Activated CD4-positive, alpha-beta T cell treated with anti-CD3 and anti-CD28 coated beads, Interleukin-2, amount 50 U/mL, for 48 hours (primary cell): ENCODE data around the gene TTLL11.

ENCODE experiments used
- DNase-seq, 2 experiments: peaks; one replicate each; pipeline ENCODE4 v3.0.0-alpha.2; 2020

The TTLL11 gene

GRCh38 chr9:121871431-121872025 is 221.6 kb downstream of the TTLL11 start:
- no peak for DNase-seq

DNA sequence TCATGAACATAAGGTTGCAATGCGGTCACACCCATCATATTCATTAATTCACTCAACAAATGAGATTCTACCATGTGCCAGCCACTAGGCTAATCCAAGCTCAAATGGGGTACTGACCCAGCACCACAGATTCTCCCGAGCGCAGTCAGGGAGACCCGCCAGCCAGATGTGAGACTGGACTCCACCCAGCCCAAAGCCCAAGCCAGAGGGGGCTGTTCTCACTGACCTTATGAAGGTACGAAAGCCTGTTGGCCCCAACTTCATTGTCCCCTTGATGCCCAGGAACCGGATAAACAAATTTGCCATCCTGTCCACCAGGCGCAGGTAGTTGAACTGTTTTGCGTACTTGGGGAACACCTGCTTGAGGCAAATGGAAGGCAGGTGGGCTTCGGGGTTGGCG is 222.8 kb downstream of the TTLL11 start:
- DNase-seq: no peak

DNA sequence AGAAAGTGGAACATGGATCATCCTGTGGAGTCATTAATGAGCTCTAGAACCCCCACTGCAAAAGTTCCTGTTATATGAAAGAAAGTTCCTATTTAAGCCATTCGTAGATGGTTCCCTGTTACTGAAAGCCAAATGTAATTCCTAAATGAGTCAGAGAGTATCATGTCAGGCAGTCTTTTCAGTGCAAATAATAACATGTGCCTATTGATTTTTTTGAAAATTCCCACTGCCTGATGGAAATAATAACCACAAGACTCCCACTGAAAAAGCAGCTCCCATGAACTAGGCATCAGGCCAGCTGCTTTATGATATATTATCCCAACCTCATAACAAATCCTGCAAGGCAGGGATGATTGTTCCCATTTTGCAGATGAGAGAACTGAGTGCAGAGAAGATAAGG is 224.5 kb downstream of the TTLL11 start:
- no peak for DNase-seq

GRCh38 chr9:121866927-121867326 is 226.2 kb downstream of the TTLL11 start:
- no peak for DNase-seq

GRCh38 chr9:121865884-121866283 is 227.2 kb downstream of the TTLL11 start:
- DNase-seq: no peak

DNA sequence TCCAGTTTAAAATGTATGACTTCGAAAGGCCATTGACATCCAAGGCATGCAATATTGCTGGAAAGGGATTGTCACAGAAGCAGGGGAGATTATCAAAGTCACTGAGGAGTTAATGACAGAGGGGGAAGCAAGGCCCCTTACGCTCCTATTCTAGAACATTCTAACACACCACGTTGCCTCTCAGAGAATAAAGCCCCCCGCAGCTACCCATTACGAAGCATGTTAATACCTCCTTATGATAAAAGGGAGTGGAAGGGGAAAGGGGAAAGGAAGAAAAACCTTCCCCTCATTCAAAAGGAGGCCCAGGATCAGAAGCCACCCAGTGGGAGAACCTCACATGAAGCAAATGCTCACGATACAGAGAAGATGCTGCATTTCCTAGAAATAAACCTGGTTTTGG is 228.0 kb downstream of the TTLL11 start:
- no peak for DNase-seq

- no peak for DNase-seq
Measured at GRCh38 chr9:121863955-121864354, 229.2 kb downstream of the TTLL11 start.

DNA sequence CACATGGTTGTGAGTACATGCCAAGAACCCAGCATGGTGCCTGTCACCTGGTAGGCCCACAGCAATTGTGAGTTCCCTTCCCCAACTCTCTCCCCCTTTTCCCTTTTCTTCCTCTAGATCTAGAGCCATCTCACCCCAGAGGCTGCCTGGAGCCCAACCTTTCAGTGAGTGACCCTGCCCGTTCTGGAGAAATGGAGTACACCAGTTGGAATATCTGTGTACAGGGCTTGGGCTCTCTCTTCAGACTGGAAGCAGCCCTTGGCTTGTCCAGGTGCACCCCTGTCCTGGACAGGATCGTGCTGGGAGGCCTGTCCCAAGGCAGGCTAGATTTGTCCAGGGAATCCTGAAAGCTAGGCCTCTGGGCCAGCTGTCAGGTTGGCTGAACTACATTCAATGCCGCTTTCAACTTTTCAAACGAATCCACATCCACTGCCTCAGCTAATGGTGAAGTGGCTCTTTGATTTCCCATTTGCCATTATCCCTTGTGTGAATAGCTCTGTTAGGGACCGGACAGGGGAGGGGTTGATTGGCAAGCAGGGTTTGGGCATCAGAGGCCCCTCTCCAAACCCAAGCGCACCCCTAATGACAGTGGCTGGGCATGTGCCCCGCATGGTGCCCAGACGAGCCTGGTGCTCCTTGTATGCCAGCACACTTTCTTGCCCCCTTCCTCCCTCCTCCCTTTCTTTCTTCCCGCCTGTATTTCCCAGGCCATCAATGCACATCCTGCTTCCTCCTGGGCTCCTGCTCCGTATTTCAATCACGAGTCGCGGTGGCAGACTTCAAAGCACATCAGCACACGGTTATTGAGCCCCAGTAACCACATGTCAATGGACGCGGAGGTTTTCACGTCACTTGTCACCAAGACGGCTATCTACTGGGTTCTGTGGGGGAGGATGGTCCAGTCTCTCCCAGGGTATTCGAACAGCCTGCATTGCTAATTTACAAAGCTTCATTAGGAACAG is 230.5 kb downstream of the TTLL11 start:
- DNase-seq: no peak

DNA sequence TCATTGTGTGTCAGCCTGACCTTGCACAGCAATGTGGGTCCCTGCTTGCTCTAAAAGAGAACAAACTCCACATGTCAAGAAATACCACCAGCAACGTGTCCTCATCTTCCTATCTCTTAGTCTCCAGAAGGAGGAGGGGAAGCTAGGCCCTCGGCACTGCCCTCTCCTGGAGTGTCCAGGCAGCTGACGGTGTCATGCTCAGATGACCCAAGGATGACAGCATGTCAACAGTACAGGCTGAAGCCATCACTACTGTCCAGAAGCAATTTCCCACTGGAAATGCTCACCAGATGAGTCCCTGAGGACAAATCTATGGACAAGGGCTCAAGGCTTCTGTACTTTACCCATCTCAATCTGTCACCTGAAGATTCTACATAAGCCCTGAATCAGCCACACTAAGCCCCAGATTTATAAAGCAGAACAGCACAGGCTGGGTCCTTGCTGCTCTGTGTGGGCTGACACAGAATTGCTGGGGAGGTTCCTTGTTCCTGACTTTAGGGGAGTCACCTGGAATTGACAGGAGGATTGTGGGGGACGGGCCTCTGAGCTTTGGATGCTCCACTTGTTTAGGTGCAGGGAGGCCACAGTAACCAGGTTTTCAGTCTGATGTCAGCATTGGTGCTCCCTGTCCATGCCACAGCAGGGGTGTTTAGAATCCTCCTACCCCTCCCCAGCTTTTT is 231.5 kb downstream of the TTLL11 start:
- no peak for DNase-seq

DNA sequence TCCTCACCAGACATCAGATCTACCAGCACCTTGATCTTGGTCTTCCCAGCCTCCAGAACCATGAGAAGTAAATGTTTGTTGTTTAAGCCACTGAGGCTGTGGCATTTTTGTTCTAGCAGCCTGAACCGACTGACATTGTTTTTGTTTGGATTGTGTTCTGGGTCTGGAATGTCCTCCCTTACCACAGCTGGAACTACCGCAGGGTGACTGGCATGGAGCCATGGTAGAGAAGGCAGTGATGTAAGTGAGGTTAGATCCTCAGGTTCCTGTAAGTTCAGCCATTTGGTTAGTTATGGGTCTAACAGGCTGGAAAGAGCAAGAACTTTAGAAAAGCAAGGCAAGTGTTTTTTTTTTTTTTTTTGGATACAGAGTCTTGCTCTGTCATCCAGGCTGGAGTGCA is 232.4 kb downstream of the TTLL11 start:
- DNase-seq: no peak

GRCh38 chr9:121860213-121860612 is 232.9 kb downstream of the TTLL11 start:
- DNase-seq: no peak

- no peak for DNase-seq
Measured at GRCh38 chr9:121859646-121860045, 233.5 kb downstream of the TTLL11 start.

GRCh38 chr9:121858788-121859187 is 234.3 kb downstream of the TTLL11 start:
- DNase-seq: no peak

GRCh38 chr9:121857928-121858327 is 235.2 kb downstream of the TTLL11 start:
- DNase-seq: no peak

- no peak for DNase-seq
Measured at GRCh38 chr9:121855476-121855875, 237.6 kb downstream of the TTLL11 start.

- DNase-seq: no peak
Measured at GRCh38 chr9:121853617-121854395, 239.3 kb downstream of the TTLL11 start.

DNA sequence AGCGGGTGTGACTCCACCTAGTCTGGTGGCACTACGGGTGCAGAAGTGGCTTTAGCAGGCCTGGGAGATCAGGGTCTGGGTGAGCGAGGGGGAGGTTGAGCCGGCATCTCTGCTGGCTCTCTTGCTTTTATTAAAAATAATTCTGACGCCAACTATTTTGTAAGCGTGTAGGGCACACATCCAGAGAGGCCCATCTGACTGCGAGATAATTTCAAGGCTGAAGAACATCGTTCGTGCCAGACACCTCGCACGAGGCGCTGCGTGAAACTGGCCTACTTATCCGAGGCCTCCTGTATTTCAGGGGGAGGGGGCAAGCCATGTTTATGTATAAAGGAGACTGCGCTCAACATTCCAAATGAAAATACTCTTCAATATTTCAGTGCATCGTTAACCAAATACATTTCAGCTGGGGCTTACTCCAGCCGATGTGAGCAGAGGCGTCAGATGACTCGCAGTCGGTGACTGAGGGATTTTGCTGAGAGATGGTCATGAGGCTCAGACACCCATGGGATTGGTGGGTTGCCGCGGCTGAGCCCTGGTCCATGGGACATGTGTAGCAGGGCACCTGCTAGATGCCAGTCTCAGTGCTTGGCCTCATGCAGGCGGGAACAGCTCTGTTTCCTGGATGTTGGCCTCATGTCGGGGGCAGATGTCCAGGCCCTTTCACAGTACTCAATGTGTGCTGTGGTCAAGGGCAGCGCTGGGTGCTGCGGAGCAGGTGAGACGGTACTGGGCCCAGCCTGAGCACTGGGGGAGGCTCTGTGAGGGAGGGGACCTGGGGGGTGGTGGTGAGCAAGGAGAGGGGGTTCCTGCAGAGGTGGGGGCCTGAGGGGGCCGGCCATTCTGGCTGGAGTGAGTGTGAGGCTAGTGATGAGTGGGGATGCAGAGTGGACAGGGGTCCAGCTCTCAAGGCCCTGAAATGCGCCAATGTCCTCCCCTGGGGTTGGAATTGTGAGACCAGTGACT is 240.2 kb downstream of the TTLL11 start:
- DNase-seq: no peak

DNA sequence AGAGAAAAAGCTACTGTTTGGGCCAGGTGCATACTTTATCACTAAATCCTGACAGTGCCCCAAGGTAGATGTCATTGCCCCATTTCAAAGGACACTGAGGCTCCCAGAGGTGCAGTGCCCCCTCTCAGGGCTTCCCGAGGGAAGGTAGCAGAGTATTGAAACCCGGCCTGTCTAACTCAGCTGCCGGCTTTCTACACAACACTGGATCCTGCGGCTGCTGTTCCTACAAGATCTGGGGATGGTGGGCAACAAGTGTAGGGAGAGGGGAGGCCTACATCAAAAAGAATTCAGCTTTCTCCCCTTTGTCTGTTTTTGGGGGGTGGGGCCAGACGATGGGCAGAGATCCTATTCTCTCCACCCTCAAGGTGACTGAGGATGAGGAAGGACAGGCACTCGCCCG is 240.9 kb downstream of the TTLL11 start:
- no peak for DNase-seq

- DNase-seq: no peak
Measured at GRCh38 chr9:121851641-121852091, 241.4 kb downstream of the TTLL11 start.

GRCh38 chr9:121850366-121850765 is 242.7 kb downstream of the TTLL11 start:
- DNase-seq: no peak

GRCh38 chr9:121849554-121849953 is 243.6 kb downstream of the TTLL11 start:
- DNase-seq: no peak

GRCh38 chr9:121844562-121844961 is 248.5 kb downstream of the TTLL11 start:
- no peak for DNase-seq
